C4-2B (cell line): ENCODE results near the gene GLIPR1.
"Not testable (repeated sequence)": the region's sequence is repeated elsewhere in the genome, so short reads cannot be mapped to it uniquely, and the experiment has no call there.

Source experiments
- ZFX ChIP-seq: fragments of 450-650 bp; IDR thresholded peaks from 2 replicates; pipeline ENCODE4 v1.6.1; 2017
- TF ChIP-seq, protein P1 (sequence below): fragments of 450-650 bp; conservative IDR thresholded peaks from 2 replicates; pipeline ENCODE4 v1.5.1; 2017; ENCODE audit warnings: mild to moderate bottlenecking

DNA sequence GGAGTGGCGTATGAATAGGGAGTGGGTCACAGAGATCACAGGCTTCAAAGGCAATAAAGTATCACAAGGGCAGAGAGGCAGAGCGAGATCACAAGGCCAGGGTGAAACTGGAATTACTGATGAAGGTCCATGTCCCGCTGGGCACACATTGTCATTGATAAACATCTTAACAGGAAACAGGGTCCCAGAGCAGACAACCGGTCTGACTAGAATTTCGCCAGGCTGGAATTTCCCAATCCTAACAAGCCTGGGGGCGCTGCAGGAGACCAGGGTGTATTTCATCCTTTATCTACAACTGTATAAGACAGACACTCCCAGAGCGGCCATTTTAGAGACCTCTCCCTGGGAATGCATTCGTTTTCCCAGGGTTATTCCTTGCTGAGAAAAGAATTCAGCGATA is 22.7 kb upstream of the GLIPR1 start:
- TF ChIP-seq, protein P1, sequence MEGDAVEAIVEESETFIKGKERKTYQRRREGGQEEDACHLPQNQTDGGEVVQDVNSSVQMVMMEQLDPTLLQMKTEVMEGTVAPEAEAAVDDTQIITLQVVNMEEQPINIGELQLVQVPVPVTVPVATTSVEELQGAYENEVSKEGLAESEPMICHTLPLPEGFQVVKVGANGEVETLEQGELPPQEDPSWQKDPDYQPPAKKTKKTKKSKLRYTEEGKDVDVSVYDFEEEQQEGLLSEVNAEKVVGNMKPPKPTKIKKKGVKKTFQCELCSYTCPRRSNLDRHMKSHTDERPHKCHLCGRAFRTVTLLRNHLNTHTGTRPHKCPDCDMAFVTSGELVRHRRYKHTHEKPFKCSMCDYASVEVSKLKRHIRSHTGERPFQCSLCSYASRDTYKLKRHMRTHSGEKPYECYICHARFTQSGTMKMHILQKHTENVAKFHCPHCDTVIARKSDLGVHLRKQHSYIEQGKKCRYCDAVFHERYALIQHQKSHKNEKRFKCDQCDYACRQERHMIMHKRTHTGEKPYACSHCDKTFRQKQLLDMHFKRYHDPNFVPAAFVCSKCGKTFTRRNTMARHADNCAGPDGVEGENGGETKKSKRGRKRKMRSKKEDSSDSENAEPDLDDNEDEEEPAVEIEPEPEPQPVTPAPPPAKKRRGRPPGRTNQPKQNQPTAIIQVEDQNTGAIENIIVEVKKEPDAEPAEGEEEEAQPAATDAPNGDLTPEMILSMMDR, result not testable (repeated sequence)
- TF ChIP-seq ZFX, result not testable (repeated sequence)
